ENCODE data around the gene GLRA2. TPM values are rescaled to one million over a fixed set of nuclear protein-coding genes. Genes with fewer than 3 reads are reported as not detected.
A peak's percentile ranks its signal among the peaks of the same experiment; 100 is the strongest.

GLRA2 gene
- total and polyA plus RNA-seq, 10 of the 15 experiments (the other 5 are each of a cell fraction or from before 2014, with no cell fraction given), result 0.01 TPM; not detected in 9

DNA sequence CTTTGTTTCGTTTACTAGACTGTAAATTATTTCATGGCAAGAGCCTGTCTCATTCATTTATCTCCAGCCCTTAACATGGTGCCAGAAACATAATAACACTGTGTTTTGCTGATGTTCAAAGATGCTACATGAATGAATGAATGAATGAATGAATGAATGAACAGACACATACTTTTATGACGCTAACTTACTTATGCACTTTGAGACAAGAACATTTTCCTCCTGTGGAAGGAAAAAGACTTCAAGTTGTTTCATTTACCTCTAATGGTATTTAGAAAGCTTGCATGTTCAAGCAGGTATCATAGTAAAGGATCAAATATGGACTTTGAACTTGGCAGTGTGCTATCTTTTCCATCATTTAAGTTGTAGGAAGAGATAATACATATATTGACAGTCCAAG is 131.6 kb downstream of the GLRA2 start:
- DNase-seq (ENCODE audit: low read depth, low spot score) (no peak), FAIRE-seq (no peak)
- CTCF ChIA-PET, result interaction anchor here (1.2 kb wide), 1 partner anchor 10 kb away, joined by 3 read pairs; no protein-coding TSS in a partner anchor

DNA sequence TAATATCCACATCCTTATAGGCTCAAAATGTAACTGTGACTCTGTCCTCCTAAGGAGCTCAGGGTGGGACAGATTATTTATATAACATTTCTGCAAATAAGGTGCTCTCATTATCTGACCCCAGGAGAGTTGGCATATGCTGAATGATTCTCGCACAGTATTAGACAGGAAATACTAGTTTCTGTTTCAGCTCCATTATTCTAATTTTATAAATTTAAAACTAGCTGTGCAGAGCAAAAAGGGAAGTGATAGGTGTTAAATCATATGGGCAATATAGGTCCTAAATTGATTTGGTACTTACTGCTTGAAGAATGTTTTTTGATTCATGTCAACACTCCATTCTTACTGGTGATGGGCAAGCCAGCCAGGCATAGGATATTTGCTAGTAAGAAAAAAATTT is 141.5 kb downstream of the GLRA2 start:
- 0% methylated on average over 1 of the region's 1 CpG for WGBS (ENCODE audit: insufficient coverage, insufficient replicate concordance, low lambda C conversion rate, missing lambda C conversion rate)
- H4K20me1 ChIP-seq (ENCODE audit: control insufficient read depth, insufficient read depth), result no peaks in the 10 kb centered on the region
- intact Hi-C loops (cut with micrococcal nuclease; ENCODE audit: unreplicated experiment), result loop anchor here (10.0 kb wide), 1 partner anchor 574 kb away; no protein-coding TSS in a partner anchor
- FAIRE-seq, result no peak
- peak; percentile 75 for ATAC-seq
- no peaks in the 10 kb centered on the region; the same call in 2 of the 3 replicates for H3K9me3 ChIP-seq (replicated peaks; ENCODE audit: control insufficient read depth, insufficient read depth, low read length)
- ChIA-PET CTCF (interaction anchor here (1.1 kb wide), 1 partner anchor 10 kb away, joined by 3 read pairs; no protein-coding TSS in a partner anchor), SMC1A (ENCODE audit: uncharacterized antibody, unreplicated experiment) (interaction anchor here (0.7 kb wide), 1 partner anchor 89 kb away, joined by 4 read pairs; no protein-coding TSS in a partner anchor), POLR2A (no interaction called here), RAD21 (ENCODE audit: unreplicated experiment) (no interaction called here)
- no peak overlapping the region for H3K27ac ChIP-seq (ENCODE audit: control insufficient read depth, insufficient read depth)
- H3K9ac ChIP-seq (ENCODE audit: control insufficient read depth, insufficient read depth, low read length), result no peak overlapping the region
- no peaks in the 10 kb centered on the region for H3K79me2 ChIP-seq (ENCODE audit: control insufficient read depth, insufficient read depth, low read length)
- peak; percentile 17 for DNase-seq (ENCODE audit: low read depth, low spot score)
- no peaks in the 10 kb centered on the region for H3K36me3 ChIP-seq (ENCODE audit: control insufficient read depth in 2 of 2, insufficient read depth in 2 of 2, low read length in 1 of 2)
- H3K4me3 ChIP-seq, result no peak overlapping the region
- in situ Hi-C loops (cut with MboI), result no loop called here
- no peak overlapping the region for H3K4me2 ChIP-seq (ENCODE audit: control insufficient read depth, insufficient read depth)
- peaks cover 12% of the 10 kb centered on the region for H3K4me1 ChIP-seq (ENCODE audit: control insufficient read depth, insufficient read depth, low read length)
- H2AFZ ChIP-seq (ENCODE audit: control insufficient read depth, low read depth, low read length), result no peak overlapping the region
- no peaks in the 10 kb centered on the region for H3K27me3 ChIP-seq (replicated peaks in 1 of 2; ENCODE audit: control insufficient read depth in 2 of 2, insufficient read depth in 2 of 2, low read length in 1 of 2)
- no TSS peak for BruUV-seq (replicated peaks)
- TF ChIP-seq RB1 (IDR thresholded peaks at IDR 0.05; ENCODE audit: borderline replicate concordance) (no peak), SP1 (IDR thresholded peaks at IDR 0.05; ENCODE audit: low read depth, low read length) (no peak), MTA2 (IDR thresholded peaks at IDR 0.05; ENCODE audit: low read depth) (peak; percentile 53; the same call in 1 of the 2 replicates), MLLT1 (IDR thresholded peaks at IDR 0.05) (no peak), YBX1 (IDR thresholded peaks at IDR 0.05) (no peak), BCL11A (IDR thresholded peaks at IDR 0.05; ENCODE audit: low read depth, low read length) (no peak), NRF1 (conservative IDR thresholded peaks at IDR 0.05; ENCODE audit: low read depth, low read length) (no peak), TAF1 (IDR thresholded peaks at IDR 0.05; ENCODE audit: borderline replicate concordance, low read depth, low read length) (no peak), HDGF (IDR thresholded peaks at IDR 0.05) (no peak), RAD21 (IDR thresholded peaks at IDR 0.05; ENCODE audit: insufficient read depth, low read depth, low read length) (no peak), RELA (IDR thresholded peaks at IDR 0.05; ENCODE audit: borderline replicate concordance, partially characterized antibody) (no peak), CREM (IDR thresholded peaks at IDR 0.05; ENCODE audit: low read depth) (no peak)
- TF ChIP-seq, protein P1, sequence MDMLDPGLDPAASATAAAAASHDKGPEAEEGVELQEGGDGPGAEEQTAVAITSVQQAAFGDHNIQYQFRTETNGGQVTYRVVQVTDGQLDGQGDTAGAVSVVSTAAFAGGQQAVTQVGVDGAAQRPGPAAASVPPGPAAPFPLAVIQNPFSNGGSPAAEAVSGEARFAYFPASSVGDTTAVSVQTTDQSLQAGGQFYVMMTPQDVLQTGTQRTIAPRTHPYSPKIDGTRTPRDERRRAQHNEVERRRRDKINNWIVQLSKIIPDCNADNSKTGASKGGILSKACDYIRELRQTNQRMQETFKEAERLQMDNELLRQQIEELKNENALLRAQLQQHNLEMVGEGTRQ (IDR thresholded peaks at IDR 0.05; ENCODE audit: borderline replicate concordance, low read depth, low read length), result no peak

More for the DNA sequence above, 131.6 kb downstream of the GLRA2 start:
- in situ Hi-C loops (cut with MboI), result no loop called here
- BruUV-seq (replicated peaks), result no TSS peak
- Histone ChIP-seq H3K4me1 (ENCODE audit: control insufficient read depth, insufficient read depth, low read length) (no peaks in the 10 kb centered on the region), H3K79me2 (ENCODE audit: control insufficient read depth, insufficient read depth, low read length) (no peaks in the 10 kb centered on the region), H3K27me3 (replicated peaks in 1 of 2; ENCODE audit: control insufficient read depth in 2 of 2, insufficient read depth in 2 of 2, low read length in 1 of 2) (no peaks in the 10 kb centered on the region), H4K20me1 (ENCODE audit: control insufficient read depth, insufficient read depth) (no peaks in the 10 kb centered on the region), H3K9me3 (replicated peaks; ENCODE audit: control insufficient read depth, insufficient read depth, low read length) (no peaks in the 10 kb centered on the region), H3K9ac (ENCODE audit: control insufficient read depth, insufficient read depth, low read length) (no peak overlapping the region), H3K4me3 (no peak overlapping the region), H3K36me3 (ENCODE audit: control insufficient read depth in 2 of 2, insufficient read depth in 2 of 2, low read length in 1 of 2) (no peaks in the 10 kb centered on the region), H3K27ac (ENCODE audit: control insufficient read depth, insufficient read depth) (no peak overlapping the region), H2AFZ (ENCODE audit: control insufficient read depth, low read depth, low read length) (no peak overlapping the region), H3K4me2 (ENCODE audit: control insufficient read depth, insufficient read depth) (no peak overlapping the region)
- intact Hi-C loops (cut with micrococcal nuclease; ENCODE audit: unreplicated experiment), result no loop called here
- ChIA-PET POLR2A (no interaction called here), SMC1A (ENCODE audit: uncharacterized antibody, unreplicated experiment) (interaction anchor here (0.7 to 1.7 kb wide), 4 partner anchors 12 to 582 kb away, joined by 3 to 4 read pairs (median 3); no protein-coding TSS in a partner anchor), RAD21 (ENCODE audit: unreplicated experiment) (no interaction called here)
- no peak for TF ChIP-seq TCF7 (IDR thresholded peaks at IDR 0.05; ENCODE audit: borderline replicate concordance)
- TF ChIP-seq ZNF24 (IDR thresholded peaks at IDR 0.05), result peak; percentile 65; the same call in 1 of the 2 replicates
- no peak for ATAC-seq
- 48% methylated on average over 2 of the region's 2 CpGs for WGBS (ENCODE audit: insufficient coverage, insufficient replicate concordance, low lambda C conversion rate, missing lambda C conversion rate)
